B cell (primary cell): ENCODE data around the gene SYNE2.

Experiments
- CTCF ChIP-seq: fragments of 200-600 bp; IDR thresholded peaks from one replicate; pipeline ENCODE4 v1.8.0; 2022; ENCODE audit warnings: antibody characterized with exemption, mild to moderate bottlenecking
- EZH2 ChIP-seq: IDR thresholded peaks from 2 replicates; pipeline ENCODE4 v1.6.1; 2012; ENCODE audit warnings: borderline replicate concordance, low read depth, mild to moderate bottlenecking, moderate library complexity, low read length; ENCODE audit not compliant: insufficient read depth, poor library complexity, severe bottlenecking

- no peak for TF ChIP-seq CTCF
- TF ChIP-seq EZH2 = no peak
Observed at GRCh38 chr14:64012003-64012402, 159.2 kb downstream of the SYNE2 start.
